Keratinocyte (primary cell): ENCODE data around the gene IFNA6.

Source experiments
- EZH2 ChIP-seq: IDR thresholded peaks from one replicate; pipeline ENCODE4 v1.6.1; 2012; ENCODE audit warnings: inconsistent platforms, mild to moderate bottlenecking, low read length, moderate library complexity
- TF ChIP-seq, protein P1 (sequence below), 3 experiments: IDR thresholded peaks in 1 of 3; conservative IDR thresholded peaks in 1 of 3; optimal IDR thresholded peaks in 1 of 3; 2 replicates in 2 of 3; 3 replicates in 1 of 3; pipeline versions ENCODE3 to v1.5.1; 2011; ENCODE audit warnings: low read length in 3 of 3, mild to moderate bottlenecking in 3 of 3, moderate library complexity in 2 of 3, control low read depth in 1 of 3, inconsistent platforms in 1 of 3; ENCODE audit not compliant: insufficient read depth in 2 of 3; ENCODE audit errors: extremely low read depth in 1 of 3

DNA sequence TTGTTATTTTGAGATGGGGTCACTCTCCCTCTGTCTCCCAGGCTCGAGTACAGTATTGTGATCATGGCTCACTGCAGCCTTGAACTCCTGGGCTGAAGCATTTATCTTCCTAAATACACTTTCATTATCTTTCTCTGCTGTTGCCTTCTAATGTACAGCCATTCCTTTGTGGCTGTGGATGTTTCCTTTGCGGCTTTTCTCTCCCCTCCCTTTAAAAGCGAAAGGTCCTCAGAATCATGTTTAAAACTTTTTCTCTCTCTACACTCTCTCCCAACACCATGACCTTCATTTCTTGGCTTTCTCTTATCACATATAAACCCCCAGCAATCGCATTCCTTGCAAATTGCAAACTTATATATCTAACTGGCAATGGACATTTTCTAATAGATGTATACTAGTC is 32.9 kb upstream of the IFNA6 start:
- TF ChIP-seq, protein P1, sequence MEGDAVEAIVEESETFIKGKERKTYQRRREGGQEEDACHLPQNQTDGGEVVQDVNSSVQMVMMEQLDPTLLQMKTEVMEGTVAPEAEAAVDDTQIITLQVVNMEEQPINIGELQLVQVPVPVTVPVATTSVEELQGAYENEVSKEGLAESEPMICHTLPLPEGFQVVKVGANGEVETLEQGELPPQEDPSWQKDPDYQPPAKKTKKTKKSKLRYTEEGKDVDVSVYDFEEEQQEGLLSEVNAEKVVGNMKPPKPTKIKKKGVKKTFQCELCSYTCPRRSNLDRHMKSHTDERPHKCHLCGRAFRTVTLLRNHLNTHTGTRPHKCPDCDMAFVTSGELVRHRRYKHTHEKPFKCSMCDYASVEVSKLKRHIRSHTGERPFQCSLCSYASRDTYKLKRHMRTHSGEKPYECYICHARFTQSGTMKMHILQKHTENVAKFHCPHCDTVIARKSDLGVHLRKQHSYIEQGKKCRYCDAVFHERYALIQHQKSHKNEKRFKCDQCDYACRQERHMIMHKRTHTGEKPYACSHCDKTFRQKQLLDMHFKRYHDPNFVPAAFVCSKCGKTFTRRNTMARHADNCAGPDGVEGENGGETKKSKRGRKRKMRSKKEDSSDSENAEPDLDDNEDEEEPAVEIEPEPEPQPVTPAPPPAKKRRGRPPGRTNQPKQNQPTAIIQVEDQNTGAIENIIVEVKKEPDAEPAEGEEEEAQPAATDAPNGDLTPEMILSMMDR (optimal IDR thresholded peaks at IDR 0.05 in 1 of 3, IDR thresholded peaks at IDR 0.05 in 1 of 3, conservative IDR thresholded peaks at IDR 0.05 in 1 of 3; ENCODE audit: extremely low read depth in 1 of 3, insufficient read depth in 2 of 3, low read length in 3 of 3): no peak
- no peak for TF ChIP-seq EZH2
